GM12874 (cell line): Measurements from ENCODE around the gene SPHKAP.

Experiments
- CTCF ChIP-seq: IDR thresholded peaks from 2 replicates; pipeline ENCODE4 v1.5.1; 2011; ENCODE audit warnings: low read depth, mild to moderate bottlenecking, control low read depth, low read length, moderate library complexity; ENCODE audit not compliant: insufficient read depth

SPHKAP gene

GRCh38 chr2:228066126-228066798, 115.2 kb downstream of the SPHKAP start:
- no peak for TF ChIP-seq CTCF

- no peak for TF ChIP-seq CTCF
Observed at GRCh38 chr2:228065686-228066085, 115.8 kb downstream of the SPHKAP start.

GRCh38 chr2:228064796-228065315, 116.6 kb downstream of the SPHKAP start:
- no peak for TF ChIP-seq CTCF

- no peak for TF ChIP-seq CTCF
Observed at GRCh38 chr2:228064024-228064423, 117.5 kb downstream of the SPHKAP start.

- no peak for TF ChIP-seq CTCF
Observed at GRCh38 chr2:228063558-228063957, 117.9 kb downstream of the SPHKAP start.

GRCh38 chr2:228059735-228060134, 121.8 kb downstream of the SPHKAP start:
- TF ChIP-seq CTCF = no peak

GRCh38 chr2:228056293-228057097, 125.0 kb downstream of the SPHKAP start:
- TF ChIP-seq CTCF = no peak
